ENCODE results near the gene LILRA1.
"Not testable (repeated sequence)": the region's sequence is repeated elsewhere in the genome, so short reads cannot be mapped to it uniquely, and the experiment has no call there.

- TF ChIP-seq CTCF (conservative IDR thresholded peaks at IDR 0.05; ENCODE audit: low read length); EZH2phosphoT487 (IDR thresholded peaks at IDR 0.05; ENCODE audit: borderline replicate concordance, low read depth, low read length): not testable (repeated sequence)
These were observed 31.7 kb downstream of the LILRA1 start for GRCh38 chr19:54624934-54625730.

All from OCI-LY7 (cell line).